GM12878 (cell line): ENCODE data around the gene CDC6. TPM values are rescaled to one million over a fixed set of nuclear protein-coding genes. Genes with fewer than 3 reads are reported as not detected.

Source experiments
- ATAC-seq: fragments of 200-7000 bp; cut with Tn5 transposase; 3 replicates; pipeline ENCODE4 v1.9.1; 2020; ENCODE audit warnings: mild to moderate bottlenecking, moderate library complexity
- BruUV-seq: library from RNA; stranded (reverse); fragments of 400-500 nt; replicated peaks from 2 replicates; lab custom pipeline; 2021; lab: Mats Ljungman, UMichigan
- CTCF ChIA-PET: fragments of 300-600 bp; sonication (Branson Sonifier 250); formaldehyde crosslinking; extraction: SDS; loops from one replicate; lab custom pipeline; 2021; ENCODE audit warnings: inconsistent platforms; lab: Yijun Ruan, JAX
- POLR2A ChIA-PET: fragments of 350-600 bp; formaldehyde crosslinking; extraction: SDS; loops from one replicate; lab custom pipeline; 2021; ENCODE audit warnings: inconsistent platforms; lab: Charles Lee
- RAD21 ChIA-PET: fragments of 300-600 bp; sonication (Branson Sonifier 250); formaldehyde crosslinking; loops from one replicate; lab custom pipeline; 2023; ENCODE audit warnings: antibody characterized with exemption; ENCODE audit not compliant: unreplicated experiment; lab: Charles Lee
- SMC1A ChIA-PET: fragments of 300-600 bp; sonication (Branson Sonifier 250); formaldehyde crosslinking; loops from one replicate; lab custom pipeline; 2023; ENCODE audit not compliant: unreplicated experiment, uncharacterized antibody; lab: Charles Lee
- DNase-seq: peaks from one replicate; pipeline ENCODE4 v3.0.0-alpha.2; 2011; ENCODE audit warnings: low read depth, low spot score
- FAIRE-seq: peaks from 3 replicates; lab custom pipeline; 2011; peaks lifted over from hg19 to GRCh38; lab: Jason Lieb, UNC
- H2AFZ ChIP-seq: 2 replicates; pipeline ENCODE4 v1.6.0; 2011; ENCODE audit warnings: low read depth, low read length, control low read depth; ENCODE audit not compliant: control insufficient read depth
- H3K27ac ChIP-seq: 2 replicates; pipeline ENCODE4 v1.5.1; 2011; ENCODE audit warnings: control low read depth; ENCODE audit not compliant: control insufficient read depth, insufficient read depth
- H3K27me3 ChIP-seq, 2 experiments: replicated peaks in 1 of 2; 2 replicates each; pipeline versions ENCODE4 v1.6.0 to v1.6.1; 2011; ENCODE audit warnings: low read length in 1 of 2; ENCODE audit not compliant: control insufficient read depth in 2 of 2, insufficient read depth in 2 of 2
- H3K36me3 ChIP-seq, 2 experiments: 2 replicates each; pipeline ENCODE4 v1.5.1; 2011; ENCODE audit warnings: low read length in 1 of 2; ENCODE audit not compliant: control insufficient read depth in 2 of 2, insufficient read depth in 2 of 2
- H3K4me1 ChIP-seq: 2 replicates; pipeline ENCODE4 v1.6.1; 2011; ENCODE audit warnings: mild to moderate bottlenecking, low read length, moderate library complexity, mixed read lengths; ENCODE audit not compliant: control insufficient read depth, insufficient read depth
- H3K4me2 ChIP-seq: 2 replicates; pipeline ENCODE4 v1.6.0; 2011; ENCODE audit warnings: control low read depth; ENCODE audit not compliant: control insufficient read depth, insufficient read depth
- H3K4me3 ChIP-seq: fragments of 200-600 bp; sonication (generic); 2 replicates; pipeline ENCODE4 v1.5.1; 2016
- H3K79me2 ChIP-seq: 2 replicates; pipeline ENCODE4 v1.6.0; 2011; ENCODE audit warnings: low read length; ENCODE audit not compliant: control insufficient read depth, insufficient read depth
- H3K9ac ChIP-seq: 2 replicates; pipeline ENCODE4 v1.8.0; 2011; ENCODE audit warnings: low read length, control low read depth, mixed read lengths; ENCODE audit not compliant: control insufficient read depth, insufficient read depth
- H3K9me3 ChIP-seq: replicated peaks from 3 replicates; pipeline ENCODE4 v1.5.1; 2011; ENCODE audit warnings: mild to moderate bottlenecking, low read length; ENCODE audit not compliant: control insufficient read depth, insufficient read depth
- H4K20me1 ChIP-seq: 2 replicates; pipeline ENCODE4 v1.6.0; 2011; ENCODE audit not compliant: control insufficient read depth, insufficient read depth
- BCLAF1 ChIP-seq: fragments of 450-650 bp; IDR thresholded peaks from 2 replicates; pipeline ENCODE4 v1.6.1; 2017; ENCODE audit warnings: antibody characterized with exemption, mild to moderate bottlenecking, moderate library complexity
- MEF2B ChIP-seq: fragments of 450-650 bp; IDR thresholded peaks from 2 replicates; pipeline ENCODE4 v1.6.1; 2018; ENCODE audit warnings: mild to moderate bottlenecking, moderate library complexity; ENCODE audit not compliant: partially characterized antibody, poor library complexity, severe bottlenecking
- NRF1 ChIP-seq: conservative IDR thresholded peaks from 2 replicates; pipeline ENCODE4 v1.6.1; 2011; ENCODE audit warnings: mild to moderate bottlenecking, low read depth, low read length, improper control_type of control experiment
- RAD21 ChIP-seq: IDR thresholded peaks from 2 replicates; pipeline ENCODE4 v1.6.1; 2011; ENCODE audit warnings: mild to moderate bottlenecking, low read depth, low read length, moderate library complexity; ENCODE audit not compliant: insufficient read depth
- SMARCA5 ChIP-seq: fragments of 450-650 bp; IDR thresholded peaks from 2 replicates; pipeline ENCODE4 v1.6.1; 2017; ENCODE audit warnings: mild to moderate bottlenecking
- SMC3 ChIP-seq: IDR thresholded peaks from 2 replicates; pipeline ENCODE4 v1.6.1; 2011; ENCODE audit warnings: low read length, improper control_type of control experiment, borderline replicate concordance
- SPI1 ChIP-seq: IDR thresholded peaks from 2 replicates; pipeline ENCODE4 v1.6.1; 2011; ENCODE audit warnings: low read depth, mild to moderate bottlenecking, low read length, moderate library complexity, borderline replicate concordance; ENCODE audit not compliant: insufficient read depth
- TBL1XR1 ChIP-seq: IDR thresholded peaks from 2 replicates; pipeline ENCODE4 v1.6.1; 2012; ENCODE audit warnings: low read depth, low read length, improper control_type of control experiment
- ZSCAN29 ChIP-seq: fragments of 450-650 bp; IDR thresholded peaks from 2 replicates; pipeline ENCODE4 v1.6.1; 2017; ENCODE audit warnings: mild to moderate bottlenecking, moderate library complexity
- WGBS: methylation state at CpG from one replicate; pipeline ENCODE4 v1.1.6; 2016; ENCODE audit warnings: low lambda C conversion rate; ENCODE audit not compliant: insufficient replicate concordance, insufficient coverage; ENCODE audit errors: missing lambda C conversion rate; 5-methylcytosine and 5-hydroxymethylcytosine counted together
- in situ Hi-C: fragments of 300-500 bp; cut with MboI; formaldehyde crosslinking; loops from 9 replicates; pipeline ENCODE4 v1.14.3; 2018; ENCODE audit warnings: mixed read lengths
- intact Hi-C: fragments of 100-400 bp; cut with micrococcal nuclease; formaldehyde crosslinking; loops from one replicate; pipeline ENCODE4 v1.14.2; 2022; ENCODE audit not compliant: unreplicated experiment
- polyA plus RNA-seq, 11 experiments: library from polyadenylated mRNA; depleted of rRNA in 4 of 11; unstranded in 6 of 11; stranded (reverse) in 5 of 11; fragments of >200 nt; fragmentation: Nextera tagmentation in 4 of 11; fragmentation: Illumina TruSeq in 1 of 11; extraction: Ambion mirVana in 4 of 11; extraction: Trizol in 1 of 11; gene quantifications; 1 replicate in 1 of 11; 2 replicates in 10 of 11; pipeline versions ENCODE4 v1.2.1 to v1.2.3, GENCODE V29; 2011 to 2016; ENCODE audit warnings: inconsistent platforms in 2 of 11, missing spikeins in 2 of 11, low read depth in 1 of 11
- total RNA-seq, 4 experiments: library from RNA; depleted of rRNA in 3 of 4; stranded (reverse); fragments of >200 nt in 3 of 4; fragmentation: Illumina TruSeq in 1 of 4; extraction: Trizol in 1 of 4; gene quantifications; 2 replicates each; pipeline versions ENCODE4 v1.2.1 to v1.2.3, GENCODE V29; 2013 to 2021
- TF ChIP-seq, protein P1 (sequence below), 3 experiments: IDR thresholded peaks in 2 of 3; conservative IDR thresholded peaks in 1 of 3; 2 replicates each; pipeline ENCODE4 v1.5.1; 2011; ENCODE audit warnings: low read depth in 3 of 3, low read length in 3 of 3, mild to moderate bottlenecking in 3 of 3, control low read depth in 2 of 3, moderate library complexity in 2 of 3, inconsistent platforms in 1 of 3, mixed read lengths in 1 of 3; ENCODE audit not compliant: control insufficient read depth in 2 of 3, insufficient read depth in 1 of 3; ENCODE audit errors: extremely low read depth in 1 of 3

Gene CDC6
- total and polyA plus RNA-seq, 10 of the 15 experiments (the other 5 are each of a cell fraction or from before 2014, with no cell fraction given): 13.3 to 60.9 (median 47.6) TPM

DNA sequence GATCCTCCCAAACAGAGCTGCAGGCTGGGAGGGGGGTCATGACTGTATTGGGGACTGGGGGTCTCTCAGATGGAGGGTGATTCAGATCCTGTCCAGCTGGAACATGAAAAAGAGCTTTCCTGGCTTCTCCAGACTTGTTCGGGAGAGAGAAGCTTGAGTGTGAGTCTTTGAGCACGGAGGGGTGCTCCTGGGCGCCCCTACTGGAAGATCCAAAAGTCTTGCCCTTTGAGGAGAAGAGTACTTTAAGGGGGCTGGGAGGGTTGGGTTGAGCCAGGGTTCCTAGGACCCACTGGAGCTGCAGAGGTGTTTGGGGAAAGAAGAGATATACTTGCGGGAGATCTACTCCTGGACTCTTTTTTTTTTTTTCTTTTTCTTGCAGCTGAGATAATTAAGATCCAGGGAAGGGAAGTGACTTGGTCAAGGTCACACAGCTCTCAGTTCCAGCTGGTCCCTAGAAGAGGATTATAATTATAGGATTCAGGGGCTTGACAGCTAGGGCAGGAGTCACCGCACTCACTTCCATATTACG lies 29.7 kb downstream of the CDC6 start:
- intact Hi-C loops: loop anchor here (10.0 kb wide), 1 partner anchor 97 kb away; the partner anchor contains the start of gene TOP2A
- BruUV-seq: no TSS peak
- DNase-seq: no peak
- Histone ChIP-seq H2AFZ (peak overlapping the region; percentile 84), H4K20me1 (no peaks in the 10 kb centered on the region)
- no peak for FAIRE-seq
- WGBS: 0% methylated on average over 6 of the region's 6 CpGs
- TF ChIP-seq SPI1: 0 out of 2 replicates have a peak, but pooled peaks have one; percentile 40
- TF ChIP-seq, protein P1, sequence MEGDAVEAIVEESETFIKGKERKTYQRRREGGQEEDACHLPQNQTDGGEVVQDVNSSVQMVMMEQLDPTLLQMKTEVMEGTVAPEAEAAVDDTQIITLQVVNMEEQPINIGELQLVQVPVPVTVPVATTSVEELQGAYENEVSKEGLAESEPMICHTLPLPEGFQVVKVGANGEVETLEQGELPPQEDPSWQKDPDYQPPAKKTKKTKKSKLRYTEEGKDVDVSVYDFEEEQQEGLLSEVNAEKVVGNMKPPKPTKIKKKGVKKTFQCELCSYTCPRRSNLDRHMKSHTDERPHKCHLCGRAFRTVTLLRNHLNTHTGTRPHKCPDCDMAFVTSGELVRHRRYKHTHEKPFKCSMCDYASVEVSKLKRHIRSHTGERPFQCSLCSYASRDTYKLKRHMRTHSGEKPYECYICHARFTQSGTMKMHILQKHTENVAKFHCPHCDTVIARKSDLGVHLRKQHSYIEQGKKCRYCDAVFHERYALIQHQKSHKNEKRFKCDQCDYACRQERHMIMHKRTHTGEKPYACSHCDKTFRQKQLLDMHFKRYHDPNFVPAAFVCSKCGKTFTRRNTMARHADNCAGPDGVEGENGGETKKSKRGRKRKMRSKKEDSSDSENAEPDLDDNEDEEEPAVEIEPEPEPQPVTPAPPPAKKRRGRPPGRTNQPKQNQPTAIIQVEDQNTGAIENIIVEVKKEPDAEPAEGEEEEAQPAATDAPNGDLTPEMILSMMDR (IDR thresholded peaks at IDR 0.05 in 2 of 3, conservative IDR thresholded peaks at IDR 0.05 in 1 of 3; ENCODE audit: control insufficient read depth in 2 of 3, extremely low read depth in 1 of 3, insufficient read depth in 1 of 3, low read depth in 3 of 3, low read length in 3 of 3): peak; percentile 53 to 79 (median 76)
- peak; percentile 15; the same call in 1 of the 2 replicates for TF ChIP-seq SMC3
- peak; percentile 58; the same call in 1 of the 2 replicates for TF ChIP-seq SMARCA5
- TF ChIP-seq ZSCAN29: no peak
- TF ChIP-seq NRF1: no peak
- peak; percentile 44; the same call in 1 of the 2 replicates for TF ChIP-seq RAD21
- no peak for TF ChIP-seq TBL1XR1
- TF ChIP-seq BCLAF1: no peak
- no peak for TF ChIP-seq MEF2B
- TF ChIP-seq, all 136 proteins: peak for 5
- no peaks in the 10 kb centered on the region for H3K9me3 ChIP-seq
- CTCF ChIA-PET: interaction anchor here (0.7 to 8.4 kb wide), 16 partner anchors 8 to 219 kb away, joined by 3 to 90 read pairs (median 4); partner anchors contain the start of genes CDC6, RARA and TOP2A
- RAD21 ChIA-PET: interaction anchor here (0.6 to 12.6 kb wide), 8 partner anchors 8 to 94 kb away, joined by 3 to 156 read pairs (median 4); partner anchors contain the start of genes CDC6 and RARA
- ATAC-seq: peak; percentile 28
- SMC1A ChIA-PET: interaction anchor here (0.8 to 1.8 kb wide), 4 partner anchors 8 to 38 kb away, joined by 3 to 20 read pairs (median 5); partner anchors contain the start of gene RARA
- H3K9ac ChIP-seq: peak overlapping the region; percentile 91
- no peaks in the 10 kb centered on the region for H3K27me3 ChIP-seq
- POLR2A ChIA-PET: interaction anchor here (0.7 to 1.3 kb wide), 7 partner anchors 9 to 216 kb away, joined by 3 to 18 read pairs (median 3); partner anchors contain the start of genes CDC6 and RARA
- peak overlapping the region; percentile 100 for H3K4me2 ChIP-seq
- peaks cover 46% of the 10 kb centered on the region for H3K79me2 ChIP-seq
- in situ Hi-C loops: no loop called here
- H3K27ac ChIP-seq: peak overlapping the region; percentile 96
- no peaks in the 10 kb centered on the region; a peak in 1 of 4 replicates for H3K36me3 ChIP-seq
- H3K4me1 ChIP-seq: peaks cover 49% of the 10 kb centered on the region
- peak overlapping the region; percentile 91 for H3K4me3 ChIP-seq
